Activated T-cell treated with anti-CD3 and anti-CD28 coated beads for 1 hour (primary cell): ENCODE data around the gene NKIRAS2.
"Not testable (repeated sequence)": the region's sequence is repeated elsewhere in the genome, so short reads cannot be mapped to it uniquely, and the experiment has no call there.

Source experiments
- DNase-seq: peaks from one replicate; pipeline ENCODE4 v3.0.0-alpha.2; 2020; ENCODE audit warnings: low read depth

NKIRAS2 gene

DNA sequence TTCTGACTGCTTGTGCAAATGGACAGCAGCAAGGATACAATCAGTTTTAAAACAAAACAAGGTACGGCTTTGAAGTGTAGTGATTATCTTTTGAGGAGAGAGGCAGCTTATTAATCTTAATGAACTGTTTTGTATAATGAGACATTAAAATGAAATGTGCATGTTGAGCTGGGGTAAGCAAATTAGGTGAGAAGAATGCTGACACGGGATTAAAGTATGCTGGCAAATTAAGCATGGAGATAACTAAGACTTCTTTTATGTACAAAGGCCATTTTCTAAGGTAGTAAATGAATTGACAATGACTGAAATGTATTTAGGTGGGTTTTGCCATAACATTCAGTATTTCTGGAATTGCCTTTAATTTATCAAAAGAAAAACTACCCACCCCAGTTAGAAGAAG, 21.4 kb upstream of the NKIRAS2 start:
- no peak for DNase-seq

DNA sequence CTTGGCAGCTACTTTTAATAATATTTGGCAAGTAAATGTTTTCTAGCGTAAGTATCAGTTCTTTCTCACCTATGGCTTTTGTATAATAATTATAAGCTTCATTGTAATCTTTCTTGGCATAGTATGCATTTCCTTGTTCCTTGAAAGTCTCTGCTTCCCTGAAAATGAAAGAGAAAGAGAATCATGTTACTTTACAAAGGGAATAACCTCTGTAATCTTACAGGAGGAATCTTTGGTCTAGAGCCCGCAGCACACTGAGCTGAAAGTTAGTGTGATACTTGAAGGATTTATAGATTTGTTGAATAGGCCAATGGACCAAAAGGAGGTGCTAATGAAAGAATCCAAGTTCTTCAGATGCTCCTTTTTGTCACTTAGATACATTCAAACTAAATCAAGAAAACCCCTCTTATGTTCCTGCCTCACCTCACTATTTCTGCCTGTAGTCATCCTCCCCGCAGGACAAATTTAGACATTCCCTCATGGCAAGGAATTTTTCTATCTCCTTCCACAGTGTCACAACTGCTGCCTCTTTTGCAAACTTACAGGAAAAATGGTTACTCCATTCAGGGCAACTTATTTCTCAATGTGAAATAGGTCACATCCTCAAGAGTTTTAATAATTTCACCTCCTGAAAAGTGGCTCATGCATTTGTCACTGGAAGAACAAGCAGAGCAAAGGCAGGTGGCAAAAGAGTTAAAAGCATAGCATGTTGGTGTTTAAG, 19.3 kb upstream of the NKIRAS2 start:
- DNase-seq, result no peak

DNA sequence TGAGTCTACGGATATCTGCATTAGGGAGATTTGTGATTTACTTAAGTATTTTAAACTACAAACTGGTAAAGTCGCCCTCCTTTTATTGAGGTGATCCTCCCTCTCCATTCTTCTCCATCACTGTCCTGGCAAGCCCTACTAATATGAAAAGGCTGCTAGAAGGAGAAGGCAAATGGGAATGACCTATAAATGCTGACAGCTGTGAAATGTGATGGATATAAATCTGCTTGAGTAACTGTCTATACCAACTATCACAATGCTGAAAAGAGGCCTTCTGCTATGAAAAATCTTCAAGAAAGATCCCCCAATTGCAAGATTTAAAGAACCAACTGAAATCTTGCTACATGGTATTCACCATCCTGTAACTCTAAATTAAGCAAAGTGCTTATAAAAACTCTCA, 18.2 kb upstream of the NKIRAS2 start:
- DNase-seq, result no peak

DNA sequence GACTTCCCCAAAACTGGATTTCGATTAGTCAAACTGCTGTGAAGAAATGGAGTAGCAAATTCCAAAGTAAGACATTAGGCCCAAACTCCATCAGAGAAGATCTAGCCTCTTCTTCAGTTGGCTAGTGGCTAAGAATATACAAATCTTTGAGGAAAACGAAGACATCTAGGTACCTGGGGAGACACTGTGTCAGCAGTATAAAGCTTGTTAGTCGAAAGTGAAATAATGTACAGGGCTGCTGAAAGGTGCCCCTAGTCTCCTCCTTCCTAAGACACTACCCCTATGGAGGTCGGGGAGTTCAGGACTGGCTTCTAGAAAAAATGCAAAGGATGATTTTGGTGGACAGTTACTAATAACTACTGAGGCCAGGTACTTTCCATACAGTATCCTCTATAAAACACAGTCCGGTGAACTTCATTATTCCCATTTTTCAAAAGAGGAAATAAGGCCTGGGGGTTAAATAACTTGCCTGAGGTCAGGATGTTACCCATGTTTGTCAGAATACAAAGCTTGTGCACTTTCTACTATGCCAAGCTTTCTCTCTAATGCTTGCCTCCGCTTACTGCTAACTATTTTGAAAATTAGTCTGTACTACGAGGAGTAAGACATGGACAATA, 17.6 kb upstream of the NKIRAS2 start:
- no peak for DNase-seq

DNA sequence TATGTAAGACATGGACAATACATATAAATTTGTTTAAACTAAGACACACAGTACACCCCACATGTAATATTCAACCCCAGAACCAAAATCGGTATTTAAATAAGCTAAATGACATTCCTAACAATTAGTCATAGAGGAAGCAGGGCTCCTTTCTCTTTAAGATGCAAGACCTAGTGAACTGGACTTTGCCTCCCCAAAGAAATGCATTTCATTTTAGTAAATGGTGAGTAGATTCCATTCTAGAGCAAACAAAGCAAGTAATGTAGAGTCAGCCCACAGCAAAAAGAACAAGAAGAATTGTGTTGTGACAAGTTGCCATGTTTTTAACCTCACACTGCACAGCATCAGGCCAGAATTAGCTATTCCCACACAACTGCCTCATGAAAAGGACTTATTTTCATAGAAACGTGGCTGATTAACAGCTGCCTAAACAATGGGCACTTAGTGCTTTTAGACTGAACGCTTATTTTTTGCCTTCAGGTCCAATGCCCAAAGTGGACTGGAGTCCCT, 17.0 kb upstream of the NKIRAS2 start:
- DNase-seq, result no peak

DNA sequence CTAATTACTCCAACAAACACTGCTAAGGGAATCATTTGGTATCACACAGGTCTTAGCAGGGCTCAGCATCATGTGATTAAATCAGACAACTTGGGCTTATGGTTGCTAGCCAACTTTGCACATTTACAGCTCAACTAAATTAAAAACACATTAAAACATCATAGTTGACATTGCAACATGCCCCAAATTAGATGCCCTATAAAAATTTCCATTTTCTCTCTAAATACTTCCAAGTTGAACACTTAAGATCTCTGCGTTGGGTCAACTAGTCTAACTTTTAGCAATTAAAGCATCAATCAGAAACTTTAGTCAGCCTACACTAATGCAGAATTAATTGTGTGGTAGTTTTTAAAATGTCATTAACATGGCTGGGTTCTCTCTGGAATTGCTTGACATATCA, 14.7 kb upstream of the NKIRAS2 start:
- DNase-seq, result no peak

DNA sequence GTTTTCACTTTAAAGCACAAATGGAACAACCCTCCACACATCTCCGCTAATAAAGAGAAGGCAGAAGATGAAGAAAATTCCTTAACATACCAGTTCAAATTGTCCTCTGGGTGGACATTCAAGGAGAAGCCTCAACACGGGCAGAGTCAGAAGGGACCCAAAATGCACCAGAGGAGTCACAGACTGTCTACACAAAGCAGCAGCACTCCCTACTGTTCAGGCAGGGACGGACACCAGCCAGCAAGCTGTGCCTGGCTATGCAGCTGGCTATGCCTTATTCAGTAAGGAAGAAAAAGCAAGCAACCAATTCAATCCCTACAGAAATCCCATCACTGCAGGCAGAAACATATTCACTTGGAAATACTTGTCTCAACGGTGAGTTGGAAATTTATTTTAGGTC, 10.7 kb upstream of the NKIRAS2 start:
- no peak for DNase-seq

DNA sequence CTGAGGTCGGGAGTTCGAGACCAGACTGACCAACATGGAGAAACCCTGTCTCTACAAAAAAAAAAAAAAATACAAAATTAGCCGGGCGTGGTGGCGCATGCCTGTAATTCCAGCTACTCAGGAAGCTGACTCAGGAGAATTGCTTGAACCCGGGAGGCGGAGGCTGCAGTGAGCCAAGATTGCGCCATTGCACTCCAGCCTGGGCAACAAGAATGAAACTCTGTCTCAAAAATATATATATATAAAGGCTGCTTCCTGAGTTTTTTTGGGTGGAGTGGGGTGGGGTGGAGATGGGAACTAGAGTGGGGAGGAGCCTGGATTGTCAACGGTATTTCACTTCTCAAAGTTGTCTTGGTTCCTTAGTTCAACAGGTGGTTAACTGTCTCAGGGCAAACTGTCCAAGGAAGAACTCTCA, 9.6 kb upstream of the NKIRAS2 start:
- DNase-seq, result not testable (repeated sequence)

DNA sequence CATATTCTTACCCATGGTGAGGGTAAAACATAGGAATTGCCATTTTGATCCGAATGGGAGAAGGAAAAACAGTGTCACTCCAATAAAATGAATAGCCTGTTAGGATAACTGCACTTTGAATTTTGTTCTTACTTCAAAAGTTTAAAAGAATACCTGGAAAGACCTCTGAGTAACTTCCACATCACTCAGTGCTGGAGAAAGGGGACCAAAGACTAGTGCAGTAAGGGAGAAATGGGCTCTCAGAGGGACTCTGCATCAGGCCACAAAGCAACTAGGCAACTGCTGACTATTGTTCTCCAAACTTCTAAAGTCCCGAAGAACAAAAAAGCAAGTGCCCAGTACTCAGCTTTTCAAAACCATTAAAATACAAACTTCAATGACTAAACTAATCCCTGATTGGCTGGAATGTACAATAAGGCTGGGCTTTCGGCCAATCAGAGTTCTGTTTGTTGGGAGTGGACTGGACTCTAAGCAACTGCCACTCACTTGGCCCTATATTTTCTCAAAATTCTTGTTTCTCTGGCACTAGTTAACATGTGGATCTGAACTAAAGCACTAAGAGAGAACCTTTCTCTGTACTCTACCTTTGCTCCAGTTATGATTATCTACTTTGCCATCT, 8.9 kb upstream of the NKIRAS2 start:
- no peak for DNase-seq

DNA sequence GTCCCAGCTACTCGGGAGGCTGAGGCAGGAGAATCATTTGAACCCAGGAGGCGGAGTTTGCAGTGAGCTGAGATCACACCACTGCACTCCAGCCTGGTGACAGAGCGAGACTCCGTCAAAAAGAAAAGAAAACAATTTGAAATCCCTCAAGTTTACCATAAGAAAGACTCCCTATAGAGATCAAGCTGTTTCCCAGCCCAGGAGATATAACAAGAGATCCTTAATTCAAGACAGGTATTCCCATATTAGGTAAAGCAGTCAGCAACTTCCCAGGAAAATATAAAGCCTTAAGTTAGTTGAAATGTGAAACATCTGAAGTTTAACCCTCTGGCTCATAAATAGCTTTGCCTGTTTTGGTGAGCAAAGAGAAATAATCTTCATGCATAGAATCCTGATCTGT, 7.5 kb upstream of the NKIRAS2 start:
- not testable (repeated sequence) for DNase-seq

DNA sequence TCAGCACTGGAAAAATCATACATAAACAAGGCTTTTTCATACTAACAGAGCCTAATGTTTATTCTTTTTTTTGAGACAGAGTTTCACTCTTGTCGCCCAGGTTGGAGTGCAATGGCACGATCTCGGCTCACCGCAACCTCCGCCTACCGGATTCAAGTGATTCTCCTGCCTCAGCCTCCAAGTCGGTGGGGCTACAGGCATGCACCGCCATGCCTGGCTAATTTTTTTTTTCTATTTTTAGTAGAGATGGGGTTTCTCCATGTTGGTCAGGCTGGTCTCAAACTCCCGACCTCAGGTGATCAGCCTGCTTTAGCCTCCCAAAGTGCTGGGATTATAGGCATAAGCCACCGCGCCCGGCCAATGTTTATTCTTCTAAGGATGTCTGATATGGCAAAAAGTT, 6.2 kb upstream of the NKIRAS2 start:
- not testable (repeated sequence) for DNase-seq

DNA sequence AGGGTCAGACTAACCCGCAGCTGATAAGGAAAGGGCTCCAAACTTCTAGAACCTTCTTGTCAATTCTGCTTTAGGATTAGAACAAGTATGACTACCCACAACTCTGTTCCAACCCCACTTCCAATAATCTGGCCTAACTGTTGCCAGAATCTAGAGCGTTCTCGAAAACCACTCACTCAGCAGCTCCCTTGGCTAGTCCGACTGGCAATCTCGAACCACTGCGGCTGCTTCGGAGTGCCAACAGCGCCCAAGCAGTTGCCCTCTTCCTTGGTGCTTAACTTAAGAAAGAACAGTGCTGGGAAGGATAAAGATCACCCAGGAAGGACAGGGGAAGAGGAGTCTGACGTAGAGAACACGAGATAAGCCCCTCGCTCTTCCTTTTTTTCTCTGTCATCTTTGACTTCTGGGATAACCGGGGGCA, 3.5 kb upstream of the NKIRAS2 start:
- no peak for DNase-seq

DNA sequence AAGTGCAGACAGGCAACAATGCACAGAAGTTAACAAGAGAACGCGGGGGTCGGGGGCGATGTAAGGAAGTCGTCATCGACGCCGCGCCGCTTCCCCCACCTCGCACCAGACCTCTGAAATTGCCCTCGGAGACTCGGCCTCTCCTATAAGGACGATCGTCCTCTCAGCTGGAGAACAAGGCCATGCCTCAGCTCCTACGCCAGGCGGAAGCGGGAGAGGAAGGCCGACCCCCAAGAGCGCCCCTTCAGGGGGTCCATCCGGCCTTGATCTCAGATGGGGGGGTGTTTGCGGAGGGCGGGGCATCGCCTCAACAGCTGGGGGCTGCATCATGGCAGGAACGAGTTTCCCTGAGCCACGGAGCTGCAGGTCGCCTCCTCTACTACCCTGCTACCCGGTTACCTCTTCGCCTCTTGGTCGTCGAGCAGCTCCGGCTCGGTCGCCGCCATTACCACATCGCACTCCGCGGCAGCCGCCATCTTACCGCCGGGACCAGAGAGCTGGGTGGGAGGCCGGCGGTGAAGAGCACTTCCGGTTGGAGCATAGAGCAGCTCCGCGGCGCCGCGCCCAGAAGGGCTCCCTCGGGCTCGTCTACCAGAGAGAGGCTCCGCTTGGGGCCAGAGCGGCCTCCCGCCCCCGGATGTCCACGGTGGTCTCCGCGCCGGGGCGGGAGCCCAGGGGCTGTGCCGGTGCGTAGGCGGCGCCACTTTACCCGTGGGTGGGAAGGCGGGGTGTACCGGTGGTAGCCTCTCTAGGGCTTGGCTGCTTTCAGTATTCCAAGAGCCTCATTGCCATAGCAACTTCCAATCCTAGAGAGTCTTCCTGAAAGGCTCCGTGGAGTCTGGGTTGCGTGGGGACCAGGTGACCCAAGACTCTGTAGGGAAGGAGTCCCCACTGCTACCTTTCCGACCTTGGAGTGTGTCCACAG, 2.7 kb upstream of the NKIRAS2 start, which contains the start of gene DNAJC7:
TSS of gene DNAJC7 (minus strand) at position 499 of the 925 bp plus-strand sequence. CDS start at position 476, 23 bp downstream.
- DNase-seq, result peak; percentile 75

DNA sequence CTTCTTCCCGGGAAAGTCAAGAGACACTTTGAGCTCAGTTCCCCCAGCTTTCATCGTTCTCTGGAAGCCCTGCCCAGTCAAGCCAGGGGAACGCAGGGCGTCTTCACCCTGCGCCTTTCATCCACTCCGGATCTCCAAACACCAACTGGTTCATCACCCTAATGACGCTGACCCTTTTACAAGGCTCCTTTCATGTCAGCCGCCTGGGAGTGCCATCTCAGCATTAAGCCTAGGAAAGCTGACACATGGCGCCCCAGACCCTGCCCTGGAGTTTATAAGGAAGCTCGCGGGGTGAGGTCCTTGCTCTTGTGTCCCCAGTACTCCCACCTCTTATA, 2.1 kb upstream of the NKIRAS2 start:
- DNase-seq, result no peak

DNA sequence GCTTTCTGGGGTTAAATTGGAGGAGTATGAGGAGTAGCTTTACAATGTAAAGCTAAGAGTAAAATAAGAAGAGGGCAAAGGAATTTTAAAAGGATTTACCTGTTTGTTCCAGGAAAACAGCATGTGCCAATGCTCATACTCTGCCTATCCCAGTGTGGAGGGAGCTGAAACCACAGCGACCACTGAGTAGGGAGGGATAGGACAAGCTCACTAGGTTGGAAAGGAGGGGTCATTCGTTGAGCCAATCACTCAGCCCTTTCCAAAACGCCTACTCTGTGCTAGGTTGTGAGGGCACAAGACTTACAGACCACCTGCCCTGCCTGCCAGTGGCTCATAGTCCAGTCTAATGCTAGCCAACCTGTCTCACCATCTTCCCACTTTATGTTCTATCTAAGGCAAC, 1.6 kb upstream of the NKIRAS2 start:
- DNase-seq, result no peak

DNA sequence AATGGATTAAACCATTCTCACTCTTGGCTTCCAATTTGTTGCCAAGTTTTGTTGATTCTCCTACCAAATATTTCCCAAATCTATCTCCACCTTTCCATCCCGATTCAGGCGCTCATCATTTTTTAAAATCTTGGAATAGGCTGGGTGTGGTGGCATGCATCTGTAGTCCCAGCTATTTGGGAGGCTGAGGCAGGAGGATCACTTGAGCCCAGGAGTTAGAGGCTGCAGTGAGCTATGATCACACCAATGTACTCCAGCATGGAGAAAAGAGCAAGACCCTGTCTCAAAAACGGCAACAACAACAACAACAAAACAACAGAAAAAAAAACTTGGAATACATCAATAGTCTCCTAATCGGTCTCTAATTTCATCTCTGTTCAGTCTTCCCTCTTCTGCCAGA, 902 bp upstream of the NKIRAS2 start:
- DNase-seq, result no peak

DNA sequence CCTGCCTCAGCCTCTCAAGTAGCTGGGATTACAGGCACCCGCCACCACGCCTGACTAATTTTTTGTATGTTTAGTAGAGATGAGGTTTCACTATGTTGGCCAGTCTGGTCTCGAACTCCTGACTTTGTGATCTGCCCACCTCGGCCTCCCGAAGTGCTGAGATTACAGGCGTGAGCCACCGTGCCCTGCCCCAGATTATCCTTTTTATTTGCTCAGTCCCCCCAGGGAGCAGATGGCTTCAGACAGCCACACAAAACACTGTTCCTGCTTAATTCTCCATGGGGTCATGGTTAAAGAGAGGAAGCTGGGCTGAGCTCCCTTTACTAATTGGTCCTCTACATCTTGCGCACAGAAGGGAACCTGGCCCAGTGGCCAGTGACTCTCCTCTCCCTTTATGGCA, 955 bp downstream of the NKIRAS2 start:
- not testable (repeated sequence) for DNase-seq

DNA sequence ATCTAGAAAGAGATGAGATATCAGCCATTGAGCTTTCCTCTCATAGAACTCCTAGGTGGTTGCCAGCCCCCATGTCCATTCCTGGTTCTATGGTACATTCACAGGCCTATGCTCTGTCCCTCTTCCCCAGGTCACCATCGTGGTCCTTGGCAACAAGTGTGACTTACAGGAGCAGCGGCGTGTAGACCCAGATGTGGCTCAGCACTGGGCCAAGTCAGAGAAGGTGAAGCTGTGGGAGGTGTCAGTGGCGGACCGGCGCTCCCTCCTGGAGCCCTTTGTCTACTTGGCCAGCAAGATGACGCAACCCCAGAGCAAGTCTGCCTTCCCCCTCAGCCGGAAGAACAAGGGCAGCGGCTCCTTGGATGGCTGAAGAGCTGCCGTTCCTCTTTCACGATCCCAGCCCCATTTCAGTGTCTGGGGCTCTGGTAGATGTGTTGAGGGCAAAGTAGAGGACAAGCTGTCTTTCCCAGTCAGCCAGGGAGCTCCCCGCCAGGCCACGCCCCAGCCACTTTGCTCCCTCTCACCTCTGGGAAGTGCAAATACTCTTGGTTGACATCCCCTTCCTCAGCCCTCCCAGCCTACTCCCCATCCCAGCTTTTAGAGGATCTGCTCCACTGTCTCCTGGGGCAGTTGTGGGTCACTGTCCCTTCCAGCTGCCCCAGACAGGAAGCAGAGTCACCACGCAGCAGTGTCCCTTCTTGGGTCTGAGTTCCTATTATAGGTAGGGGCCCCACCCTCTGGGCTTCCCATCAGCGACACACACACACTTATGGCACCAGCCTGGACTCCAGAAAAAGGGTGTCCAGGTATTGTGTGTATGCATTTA, 3.8 kb downstream of the NKIRAS2 start:
- no peak for DNase-seq

DNA sequence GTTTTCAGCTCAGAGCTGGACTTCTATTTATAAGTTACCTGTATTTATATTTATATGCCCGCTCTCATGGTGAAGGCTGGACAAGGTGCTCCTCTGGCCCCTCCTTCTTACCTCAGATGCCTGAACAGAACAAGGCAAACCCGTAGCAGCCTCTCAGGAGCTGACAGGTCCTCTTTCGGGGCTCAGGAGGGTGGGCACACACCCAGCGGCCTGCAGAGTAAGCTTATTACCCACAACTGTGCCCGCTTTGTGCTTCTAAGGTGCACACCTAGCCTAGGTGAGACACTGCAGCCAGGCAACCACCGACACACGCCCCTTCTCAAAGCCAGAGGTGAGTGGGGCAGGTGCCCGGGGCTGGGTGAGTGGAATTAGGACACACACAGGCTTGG, 5.3 kb downstream of the NKIRAS2 start:
- DNase-seq, result no peak

DNA sequence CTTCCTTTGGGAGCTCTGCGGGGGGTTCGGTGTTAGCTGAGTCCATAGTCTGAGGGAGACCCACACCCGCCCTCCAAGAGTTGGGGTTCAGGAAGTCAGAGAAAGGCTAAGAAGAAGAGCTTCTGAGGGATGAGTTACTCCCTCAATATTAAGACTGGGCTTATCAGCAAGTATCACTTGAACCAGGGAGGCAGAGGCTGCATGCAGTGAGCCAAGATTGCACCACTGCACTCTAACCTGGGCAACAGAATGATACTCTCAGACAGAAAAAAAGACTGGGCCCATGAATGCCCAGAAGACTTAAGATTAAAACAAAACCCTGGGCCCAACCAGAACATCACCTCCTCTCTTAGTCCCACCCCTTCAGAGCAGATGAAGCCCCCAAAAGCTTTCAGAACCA, 6.0 kb downstream of the NKIRAS2 start:
- no peak for DNase-seq

DNA sequence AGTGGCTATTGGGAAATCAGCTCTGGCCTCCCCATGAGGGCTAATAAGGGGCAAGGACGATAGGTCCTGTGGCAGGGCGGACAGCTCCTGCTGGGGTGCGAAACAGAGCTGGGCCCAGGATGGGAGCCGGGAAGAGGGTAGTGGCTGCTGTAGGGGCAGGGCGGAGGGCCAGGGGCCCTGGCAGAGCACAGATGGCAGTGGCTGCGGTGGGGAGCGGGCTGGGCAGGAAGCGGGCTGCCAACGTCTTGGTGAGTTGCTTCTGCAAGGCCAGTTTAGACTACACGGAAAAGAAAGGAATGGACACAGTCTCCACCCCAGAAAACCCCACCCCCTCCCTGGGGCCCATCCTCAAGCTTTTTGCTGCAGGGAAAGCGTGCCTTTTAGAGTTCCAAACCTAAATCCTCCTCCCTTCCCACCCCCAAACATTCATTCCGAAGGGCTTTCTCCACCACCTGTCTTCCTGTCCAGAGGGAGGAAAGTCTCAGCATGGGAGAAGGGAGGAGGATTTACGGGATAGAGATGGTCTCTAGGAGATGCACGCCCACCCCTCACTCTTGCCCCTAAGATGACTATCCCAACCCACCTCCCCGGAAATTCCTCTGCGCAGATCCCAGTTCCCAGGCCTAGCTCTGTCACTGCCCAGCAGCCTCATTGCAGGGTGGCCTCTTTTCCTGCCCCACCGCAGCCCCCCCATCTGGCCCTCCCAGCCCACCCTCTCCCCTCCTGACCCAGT, 7.1 kb downstream of the NKIRAS2 start:
- no peak for DNase-seq
